Measurements from ENCODE around the gene ACACA.

Gene ACACA

DNA sequence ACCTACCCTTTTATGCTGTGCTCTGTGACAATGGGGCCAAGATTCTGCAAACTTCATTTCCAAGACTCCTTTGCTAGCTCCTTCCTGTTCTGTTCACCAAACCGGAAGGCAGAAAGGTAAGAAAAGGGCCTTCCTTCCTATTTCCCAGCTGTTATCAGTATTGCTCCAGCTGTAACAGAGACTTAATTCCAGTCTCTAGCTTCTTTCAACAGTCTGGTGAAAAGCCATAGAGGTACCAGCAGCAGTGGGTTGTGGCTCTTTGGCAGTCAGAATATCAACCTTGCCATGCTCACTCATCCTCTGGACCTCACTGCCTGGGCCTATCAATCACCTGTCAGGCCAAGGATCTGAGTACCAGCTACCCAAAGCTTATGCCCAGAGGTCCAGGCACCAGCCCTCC, 120.2 kb downstream of the ACACA start:
- no peak for DNase-seq

GRCh38 chr17:37284191-37284590, 122.4 kb downstream of the ACACA start:
- no peak for DNase-seq

- no peak for DNase-seq
Measured at GRCh38 chr17:37283414-37283961, 123.1 kb downstream of the ACACA start.

- no peak for DNase-seq
Measured at GRCh38 chr17:37280841-37281240, 125.8 kb downstream of the ACACA start.

DNA sequence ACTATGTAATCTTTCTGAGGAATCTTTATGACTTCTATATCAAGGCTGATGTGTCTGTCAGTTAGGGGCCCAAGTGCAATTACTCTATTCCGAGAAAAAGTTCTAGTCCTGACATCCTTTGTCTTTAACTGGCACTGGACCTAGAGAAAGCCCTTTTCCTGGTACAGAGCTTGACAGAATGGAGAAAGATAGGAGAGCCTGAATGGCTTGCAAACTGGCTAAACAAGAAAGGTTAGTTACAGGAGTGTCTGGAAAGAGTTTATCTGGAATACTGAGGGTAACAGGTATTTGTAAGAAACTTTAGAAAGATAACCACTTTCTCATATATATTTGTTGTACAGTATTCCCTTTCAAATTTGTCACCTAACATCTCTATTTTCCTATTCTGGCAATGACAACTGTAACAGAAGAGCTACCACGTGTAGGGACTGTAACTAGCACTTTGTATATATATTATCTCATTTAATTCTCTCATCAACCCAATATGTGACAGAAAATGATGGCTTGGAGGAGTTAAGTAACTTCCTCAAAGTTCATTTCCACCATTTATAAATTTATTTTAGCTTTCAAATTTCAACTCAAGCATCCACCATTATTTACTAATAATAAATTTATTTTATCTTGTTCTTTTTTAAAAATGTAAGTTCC, 128.3 kb downstream of the ACACA start:
- DNase-seq = no peak

DNA sequence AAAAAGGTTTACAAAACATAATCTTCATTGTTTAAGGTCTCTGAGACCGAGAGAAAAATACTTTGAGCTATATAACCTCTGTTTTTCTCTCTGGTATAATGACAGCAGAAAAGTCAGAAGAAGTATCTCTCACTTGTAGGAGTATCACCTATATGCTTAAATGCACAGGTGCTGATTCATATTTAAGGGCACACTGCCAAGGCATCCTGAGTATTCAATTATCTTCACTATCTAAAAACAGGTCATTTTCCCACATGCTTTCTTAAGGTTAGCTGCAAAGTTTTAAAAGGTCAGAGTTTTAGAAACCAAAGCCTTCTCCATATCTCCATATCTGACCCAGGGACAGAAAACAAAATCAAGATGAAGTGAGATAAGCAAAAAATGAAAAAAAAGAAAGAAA, 130.2 kb downstream of the ACACA start:
- DNase-seq = peak in 1 of 2 experiments; percentile 10

DNA sequence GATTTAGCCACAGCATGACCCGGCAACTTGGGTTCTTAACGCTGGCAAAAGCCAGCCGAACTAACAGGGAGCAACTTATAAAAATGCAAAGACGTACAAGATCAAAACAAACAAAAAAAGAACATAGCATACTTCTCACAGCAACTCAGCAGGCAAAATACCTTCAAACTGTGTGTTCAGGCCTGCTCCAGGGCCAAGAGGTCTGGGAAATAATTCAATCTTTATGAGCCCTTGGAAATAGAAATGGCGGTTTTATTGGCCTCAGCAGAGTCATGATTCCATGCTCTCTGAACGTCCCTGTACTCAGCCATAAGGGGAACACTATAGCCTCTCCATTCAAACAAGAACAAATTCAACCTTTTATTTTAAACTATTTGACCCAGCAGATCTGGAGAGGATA, 132.2 kb downstream of the ACACA start:
- no peak for DNase-seq

DNA sequence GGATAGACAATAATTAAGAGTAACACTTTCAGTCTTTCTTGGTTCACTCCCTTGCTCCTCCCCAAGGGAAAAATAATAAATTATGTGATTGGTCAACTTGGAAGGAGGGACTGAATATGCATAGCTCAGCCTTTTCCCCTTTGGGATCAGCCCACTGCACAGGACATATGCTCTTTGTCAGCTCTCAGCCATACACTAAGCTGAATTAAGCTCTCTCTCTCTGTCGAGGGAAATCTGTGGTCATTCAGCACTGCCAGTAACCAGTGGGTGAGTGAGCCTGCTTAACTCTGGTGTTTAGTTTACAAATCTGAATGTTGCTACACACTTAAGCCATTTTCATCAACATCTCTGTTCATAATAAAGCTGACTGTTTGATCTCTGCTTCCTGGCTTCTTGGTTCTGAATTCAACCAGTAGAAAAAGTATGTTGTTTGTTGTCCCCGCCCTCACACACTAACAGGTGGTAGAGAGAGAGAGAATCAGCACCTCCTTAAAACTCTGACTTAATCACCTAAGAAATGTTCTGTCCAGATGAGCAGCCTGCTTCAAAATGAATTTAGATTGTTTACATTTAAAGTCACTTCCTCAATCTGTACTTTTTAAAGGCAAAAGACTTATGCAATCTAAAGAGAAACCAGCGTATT, 133.1 kb downstream of the ACACA start:
- DNase-seq = no peak

GRCh38 chr17:37265446-37266173, 141.0 kb downstream of the ACACA start:
- DNase-seq = no peak

DNA sequence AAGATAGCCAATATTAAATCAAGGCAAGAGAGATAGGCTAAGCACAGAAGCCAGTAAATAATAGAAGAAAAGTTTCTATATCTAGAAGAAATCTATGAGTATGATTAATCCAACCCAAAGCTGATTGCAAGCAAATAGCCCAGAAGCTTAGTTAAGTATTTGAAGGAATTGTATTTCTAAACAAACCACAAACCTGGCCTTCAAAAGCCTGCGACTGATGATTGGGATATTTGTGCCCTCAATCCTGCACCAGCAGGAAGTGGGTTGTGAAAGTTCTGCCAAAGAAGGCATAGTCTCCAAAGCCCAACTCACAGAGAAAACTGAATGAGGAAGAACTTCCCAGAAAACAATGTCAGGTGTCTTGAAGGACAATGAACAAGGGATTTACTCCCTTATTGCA, 145.3 kb downstream of the ACACA start:
- DNase-seq = no peak

GRCh38 chr17:37259030-37259735, 147.5 kb downstream of the ACACA start:
- no peak for DNase-seq

DNA sequence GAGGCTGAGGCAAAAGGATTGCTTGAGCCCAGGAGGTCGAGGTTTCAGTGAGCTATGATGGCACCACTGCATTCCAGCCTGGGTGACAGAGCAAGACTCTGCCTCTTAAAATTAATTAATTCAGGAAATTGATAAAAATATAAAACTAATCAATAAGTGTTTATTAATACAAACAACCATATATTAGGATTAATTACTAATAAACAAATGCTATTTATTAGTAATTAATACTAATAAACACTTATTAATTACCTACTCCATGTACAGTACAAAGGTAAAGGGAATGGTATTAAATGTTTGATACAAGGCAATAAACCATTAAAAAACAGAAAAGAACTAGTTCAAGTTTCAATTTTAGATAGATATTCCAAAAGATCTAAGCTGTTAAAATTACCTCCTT, 150.0 kb downstream of the ACACA start:
- no peak for DNase-seq

DNA sequence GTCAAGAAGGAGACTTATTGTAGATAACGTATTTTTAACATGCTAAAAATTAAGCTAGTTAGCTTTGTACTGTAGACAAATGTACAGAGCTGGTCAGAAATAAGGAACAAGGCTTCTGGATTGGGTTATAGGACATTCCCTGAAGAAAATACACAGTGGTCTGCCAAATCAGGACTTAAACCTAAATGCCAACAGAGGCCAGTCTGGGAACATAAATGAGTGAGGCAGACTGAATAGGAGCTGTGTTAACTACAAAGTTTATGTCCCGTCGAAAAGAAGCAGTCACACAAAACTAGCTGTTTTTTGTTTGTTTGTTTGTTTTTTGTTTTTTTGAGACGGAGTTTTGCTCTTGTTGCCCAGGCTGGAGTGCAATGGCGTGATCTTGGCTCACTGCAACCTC, 151.2 kb downstream of the ACACA start:
- no peak for DNase-seq

DNA sequence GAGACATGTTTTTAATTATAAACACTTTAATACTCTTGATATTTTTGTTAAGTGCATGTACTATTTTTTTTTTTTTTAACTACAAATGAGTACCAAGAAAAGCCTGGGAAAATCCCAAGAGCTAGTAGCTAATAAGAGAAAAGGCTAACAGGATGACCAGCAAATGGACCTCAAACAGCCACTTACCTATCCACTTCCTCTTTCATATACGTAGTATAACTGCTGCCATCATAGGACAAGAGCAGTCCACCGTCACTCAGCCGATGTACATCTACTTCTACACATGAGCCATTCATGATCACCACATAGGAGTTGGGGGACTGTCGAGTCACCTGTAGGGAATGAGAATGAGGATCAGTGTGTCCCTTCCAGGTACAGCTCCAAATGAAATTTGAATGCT, 158.8 kb downstream of the ACACA start:
- no peak for DNase-seq

DNA sequence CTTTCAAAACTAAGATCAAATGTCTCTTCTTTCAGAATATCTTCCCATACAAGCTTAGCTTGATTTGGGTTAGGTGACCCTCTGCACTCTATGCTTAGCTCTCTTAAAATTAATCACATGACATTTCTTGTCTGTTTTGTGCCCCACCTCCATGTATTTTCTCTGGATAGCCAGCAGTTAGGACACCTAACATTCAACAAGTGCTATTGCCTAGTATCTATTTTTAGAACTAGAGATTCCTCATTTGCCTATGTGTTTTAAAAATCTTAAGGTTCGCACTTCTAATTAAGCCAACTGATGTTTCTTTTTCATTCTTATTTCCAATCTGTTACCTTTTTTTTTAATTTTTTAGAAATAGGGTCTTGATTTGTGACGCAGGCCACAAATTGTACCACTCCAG, 160.6 kb downstream of the ACACA start:
- no peak for DNase-seq

DNA sequence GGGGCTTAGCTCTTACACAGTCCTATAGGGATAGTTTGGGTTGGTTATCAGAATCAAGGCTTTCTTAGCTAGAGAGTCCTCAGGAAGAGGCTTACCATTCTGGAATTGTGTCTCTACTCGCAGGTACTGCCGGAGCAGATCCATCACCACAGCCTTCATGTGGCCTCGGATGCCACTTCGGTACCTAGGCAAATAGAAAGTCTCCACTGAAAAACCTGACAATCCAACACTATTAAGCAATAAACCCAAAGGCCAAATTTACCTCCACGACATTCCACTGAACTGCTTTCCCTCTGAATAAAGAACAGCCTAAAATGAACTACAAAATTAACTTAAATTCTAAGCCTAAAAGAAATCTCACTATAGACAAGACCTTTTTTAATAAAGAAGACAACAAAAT, 166.3 kb downstream of the ACACA start:
- DNase-seq = no peak

GRCh38 chr17:37239690-37240334, 166.8 kb downstream of the ACACA start:
- peak; percentile 6 to 18 for DNase-seq

DNA sequence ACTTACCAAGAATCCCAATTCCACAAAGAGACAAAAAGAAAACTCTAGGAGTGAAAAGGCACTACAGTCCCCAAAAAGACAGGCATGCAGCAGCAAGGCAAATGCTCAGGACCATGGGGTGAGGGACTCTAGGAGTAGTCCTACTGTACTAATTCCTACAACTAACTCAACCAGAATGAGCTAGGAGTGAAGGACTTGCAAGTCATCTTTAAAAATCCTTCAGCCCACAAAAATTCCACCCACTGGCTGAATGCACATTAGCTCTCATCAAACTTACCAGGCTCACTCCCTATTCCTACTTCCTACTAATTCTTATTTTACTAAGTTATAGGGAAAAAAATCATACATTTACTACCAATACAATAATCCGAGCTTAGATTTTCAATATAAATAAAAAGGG, 172.5 kb downstream of the ACACA start:
- DNase-seq = no peak

GRCh38 chr17:37233036-37233435, 173.6 kb downstream of the ACACA start:
- no peak for DNase-seq

GRCh38 chr17:37231887-37232286, 174.7 kb downstream of the ACACA start:
- DNase-seq = no peak

- no peak for DNase-seq
Measured at GRCh38 chr17:37230633-37231032, 176.0 kb downstream of the ACACA start.

DNA sequence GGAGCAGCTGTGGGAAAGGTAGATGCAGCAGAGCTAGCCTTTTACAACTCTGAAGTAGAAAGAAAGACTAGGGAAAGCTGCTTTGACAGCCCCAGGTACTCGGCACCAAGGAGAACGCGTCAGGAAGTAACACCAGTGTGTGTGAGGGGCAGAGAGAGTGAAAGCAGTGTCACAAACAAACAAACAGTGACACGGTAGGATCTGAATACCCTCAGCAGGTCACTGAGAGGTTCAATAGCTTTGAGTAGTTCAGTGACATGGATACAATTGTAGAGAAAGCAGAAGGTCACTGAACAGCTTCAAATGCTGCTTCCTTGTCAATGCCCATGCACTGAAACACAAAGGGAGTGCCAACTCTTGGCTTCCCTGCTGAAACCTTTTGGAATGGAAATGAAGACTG, 181.2 kb downstream of the ACACA start:
- DNase-seq = no peak

DNA sequence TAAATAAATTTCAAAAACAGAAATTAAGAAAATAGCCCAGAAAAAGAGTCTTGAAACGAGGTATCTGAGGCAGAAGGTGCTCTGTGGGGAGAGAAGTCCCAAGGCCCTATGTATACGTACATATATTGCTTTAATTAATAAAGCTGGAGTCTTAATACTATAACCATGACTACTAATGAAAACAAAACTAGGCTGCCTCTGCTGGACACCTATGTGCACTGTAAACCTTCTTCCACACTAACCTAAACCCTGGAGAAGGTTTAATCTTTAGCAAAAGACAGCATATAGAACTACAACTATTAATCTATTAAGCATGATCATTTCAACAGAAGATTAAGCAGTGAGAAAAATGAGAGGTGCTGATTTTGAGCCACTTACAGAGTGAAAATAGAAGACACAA, 184.8 kb downstream of the ACACA start:
- no peak for DNase-seq

All from NCI-H2081 (cell line).